ENCODE data around the gene ADAM20. TPM values are rescaled to one million over a fixed set of nuclear protein-coding genes. Genes with fewer than 3 reads are reported as not detected.

Gene ADAM20
- polyA plus RNA-seq (2013), result 0.09 TPM

DNA sequence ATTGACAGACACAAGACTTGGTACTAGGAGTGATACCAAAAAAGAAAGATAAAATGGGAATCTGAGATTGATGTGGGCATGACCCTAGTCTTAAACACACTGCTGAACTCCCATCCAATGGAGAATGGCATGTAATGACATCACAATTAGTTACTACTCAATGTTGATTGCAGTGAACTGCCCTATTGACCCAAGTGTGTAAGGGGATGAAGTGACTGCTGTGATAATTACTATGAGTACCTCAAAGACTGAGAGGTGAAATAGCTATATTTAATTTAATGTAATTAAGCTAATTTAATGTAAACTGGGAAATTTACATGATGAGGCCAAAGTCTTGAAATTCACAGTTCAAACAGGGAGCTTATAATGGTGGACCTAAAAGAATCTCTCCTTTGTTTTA lies at the start of gene ADAM20:
TSS of gene ADAM20 (minus strand) at position 101 of the 400 bp plus-strand sequence. CDS start 10,247 bp downstream, outside the sequence.
- H3K27me3 ChIP-seq (replicated peaks in 2 of 5; ENCODE audit: control insufficient read depth in 4 of 5, insufficient read depth in 5 of 5, low read length in 4 of 5), result no peaks in the 10 kb centered on the region
- peaks cover 0 to 3% (median 0%) of the 10 kb centered on the region in 4 experiments for H3K36me3 ChIP-seq (ENCODE audit: control insufficient read depth in 4 of 4, insufficient read depth in 4 of 4, low read length in 3 of 4)
- no peaks in the 10 kb centered on the region for H3K4me1 ChIP-seq (ENCODE audit: control extremely low read depth in 1 of 4, control insufficient read depth in 4 of 4, insufficient read depth in 4 of 4, low read length in 3 of 4)
- H3K4me3 ChIP-seq (ENCODE audit: control insufficient read depth in 1 of 7, extremely low read depth in 1 of 7, insufficient read depth in 4 of 7, low read depth in 2 of 7, low read length in 6 of 7), result no peak within 1 kb of the TSS
- peaks cover 6 to 26% (median 8%) of the 10 kb centered on the region in 5 experiments for H3K9me3 ChIP-seq (ENCODE audit: control extremely low read depth in 1 of 5, control insufficient read depth in 4 of 5, insufficient read depth in 2 of 5, low read depth in 1 of 5, low read length in 4 of 5)
- DNase-seq, result no peak
- no peak within 1 kb of the TSS for H3K27ac ChIP-seq (ENCODE audit: insufficient read depth in 1 of 2, low read depth in 1 of 2, low read length in 2 of 2, poor library complexity in 1 of 2, severe bottlenecking in 2 of 2)
- CTCF ChIA-PET, result no interaction called here
- POLR2A ChIA-PET, result no interaction called here

DNA sequence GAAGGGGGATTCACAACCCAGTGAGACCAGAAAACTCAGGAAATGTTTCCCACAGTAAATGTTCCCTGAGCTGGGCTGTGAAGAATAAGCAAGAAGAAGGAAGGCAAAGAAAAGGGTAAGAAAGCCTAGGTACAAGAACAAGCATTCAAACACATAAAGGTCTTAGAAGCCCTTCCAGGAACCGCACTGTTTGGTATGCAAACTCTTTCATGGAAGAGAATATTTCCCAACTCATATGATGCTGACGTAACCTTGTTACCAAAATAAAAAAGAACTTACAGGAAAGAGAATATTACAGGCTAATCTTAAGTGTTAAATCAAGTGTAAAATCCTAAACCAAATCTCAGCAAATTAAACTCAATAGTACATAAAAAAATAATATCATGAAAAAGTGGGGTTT lies 42.1 kb upstream of the ADAM20 start:
- CTCF ChIA-PET, result interaction anchor here (1.3 kb wide), 1 partner anchor 13 kb away, joined by 3 read pairs; no protein-coding TSS in a partner anchor
- Histone ChIP-seq H3K27ac (ENCODE audit: insufficient read depth in 1 of 2, low read depth in 1 of 2, low read length in 2 of 2, poor library complexity in 1 of 2, severe bottlenecking in 2 of 2) (no peak overlapping the region), H3K9me3 (ENCODE audit: control extremely low read depth in 1 of 5, control insufficient read depth in 4 of 5, insufficient read depth in 2 of 5, low read depth in 1 of 5, low read length in 4 of 5) (peaks cover 0 to 2% (median 0%) of the 10 kb centered on the region in 5 experiments), H3K4me3 (ENCODE audit: control insufficient read depth in 1 of 7, extremely low read depth in 1 of 7, insufficient read depth in 4 of 7, low read depth in 2 of 7, low read length in 6 of 7) (no peak overlapping the region), H3K36me3 (ENCODE audit: control insufficient read depth in 4 of 4, insufficient read depth in 4 of 4, low read length in 3 of 4) (peaks cover 14 to 26% (median 17%) of the 10 kb centered on the region in 4 experiments), H3K27me3 (replicated peaks in 2 of 5; ENCODE audit: control insufficient read depth in 4 of 5, insufficient read depth in 5 of 5, low read length in 4 of 5) (no peaks in the 10 kb centered on the region), H3K4me1 (ENCODE audit: control extremely low read depth in 1 of 4, control insufficient read depth in 4 of 4, insufficient read depth in 4 of 4, low read length in 3 of 4) (no peaks in the 10 kb centered on the region)
- POLR2A ChIA-PET, result no interaction called here
- WGBS (ENCODE audit: insufficient coverage), result no CpG with 5 or more reads among the region's 2 CpGs
- no peak for DNase-seq

DNA sequence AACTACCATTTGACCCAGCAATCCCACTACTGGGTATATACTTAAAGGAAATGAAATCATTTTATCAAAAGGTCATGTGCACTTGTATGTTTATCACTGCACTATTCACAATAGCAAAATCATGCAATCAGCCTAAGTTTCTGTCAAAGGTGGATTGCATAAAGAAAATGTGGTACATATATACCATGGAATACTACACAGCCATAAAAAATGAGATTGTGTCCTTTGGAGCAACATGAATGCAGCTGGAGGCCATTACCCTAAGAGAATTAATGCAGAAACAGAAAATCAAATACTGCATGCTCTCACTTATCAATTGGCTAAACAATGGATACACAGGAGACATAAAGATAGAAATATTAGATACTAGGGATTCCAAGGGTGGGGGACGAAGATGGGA lies 38.2 kb upstream of the ADAM20 start:
- H3K27ac ChIP-seq (ENCODE audit: insufficient read depth in 1 of 2, low read depth in 1 of 2, low read length in 2 of 2, poor library complexity in 1 of 2, severe bottlenecking in 2 of 2), result no peak overlapping the region
- peaks cover 0 to 3% (median 0%) of the 10 kb centered on the region in 4 experiments for H3K4me1 ChIP-seq (ENCODE audit: control extremely low read depth in 1 of 4, control insufficient read depth in 4 of 4, insufficient read depth in 4 of 4, low read length in 3 of 4)
- no peaks in the 10 kb centered on the region for H3K27me3 ChIP-seq (replicated peaks in 2 of 5; ENCODE audit: control insufficient read depth in 4 of 5, insufficient read depth in 5 of 5, low read length in 4 of 5)
- POLR2A ChIA-PET, result no interaction called here
- H3K36me3 ChIP-seq (ENCODE audit: control insufficient read depth in 4 of 4, insufficient read depth in 4 of 4, low read length in 3 of 4), result peaks cover 2 to 7% (median 4%) of the 10 kb centered on the region in 4 experiments
- peaks cover 0 to 2% (median 0%) of the 10 kb centered on the region in 5 experiments for H3K9me3 ChIP-seq (ENCODE audit: control extremely low read depth in 1 of 5, control insufficient read depth in 4 of 5, insufficient read depth in 2 of 5, low read depth in 1 of 5, low read length in 4 of 5)
- no peak for DNase-seq
- CTCF ChIA-PET, result no interaction called here
- WGBS (ENCODE audit: insufficient coverage), result no CpG with 5 or more reads among the region's 1 CpG
- H3K4me3 ChIP-seq (ENCODE audit: control insufficient read depth in 1 of 7, extremely low read depth in 1 of 7, insufficient read depth in 4 of 7, low read depth in 2 of 7, low read length in 6 of 7), result no peak overlapping the region

DNA sequence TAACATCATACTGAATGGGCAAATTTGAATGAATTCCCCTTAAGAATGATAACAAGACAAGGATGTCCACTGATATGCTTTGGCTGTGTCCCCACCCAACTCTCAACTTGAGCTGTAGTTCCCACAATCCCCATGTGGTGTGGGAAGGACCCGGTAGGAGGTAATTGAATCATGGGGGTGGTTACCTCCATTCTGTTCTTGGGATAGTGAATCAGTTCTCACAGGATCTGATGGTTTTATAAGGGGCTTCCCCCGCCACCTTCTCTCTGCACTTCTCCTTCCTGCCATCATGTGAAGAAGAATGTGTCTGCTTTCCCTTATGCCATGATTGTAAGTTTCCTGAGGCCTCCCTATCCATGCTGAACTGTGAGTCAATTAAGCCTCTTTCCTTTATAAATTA lies 36.3 kb upstream of the ADAM20 start:
- no peak overlapping the region for H3K27ac ChIP-seq (ENCODE audit: insufficient read depth in 1 of 2, low read depth in 1 of 2, low read length in 2 of 2, poor library complexity in 1 of 2, severe bottlenecking in 2 of 2)
- peaks cover 0 to 8% (median 1%) of the 10 kb centered on the region in 4 experiments for H3K4me1 ChIP-seq (ENCODE audit: control extremely low read depth in 1 of 4, control insufficient read depth in 4 of 4, insufficient read depth in 4 of 4, low read length in 3 of 4)
- no peaks in the 10 kb centered on the region for H3K27me3 ChIP-seq (replicated peaks in 2 of 5; ENCODE audit: control insufficient read depth in 4 of 5, insufficient read depth in 5 of 5, low read length in 4 of 5)
- H3K9me3 ChIP-seq (ENCODE audit: control extremely low read depth in 1 of 5, control insufficient read depth in 4 of 5, insufficient read depth in 2 of 5, low read depth in 1 of 5, low read length in 4 of 5), result peaks cover 0 to 6% (median 0%) of the 10 kb centered on the region in 5 experiments
- no peak for DNase-seq
- ChIA-PET CTCF (interaction anchor here (0.8 kb wide), 1 partner anchor 248 kb away, joined by 3 read pairs; no protein-coding TSS in a partner anchor), POLR2A (no interaction called here)
- no peak overlapping the region for H3K4me3 ChIP-seq (ENCODE audit: control insufficient read depth in 1 of 7, extremely low read depth in 1 of 7, insufficient read depth in 4 of 7, low read depth in 2 of 7, low read length in 6 of 7)
- WGBS (ENCODE audit: insufficient coverage), result 100% methylated on average over 1 of the region's 2 CpGs
- H3K36me3 ChIP-seq (ENCODE audit: control insufficient read depth in 4 of 4, insufficient read depth in 4 of 4, low read length in 3 of 4), result peaks cover 4 to 9% (median 7%) of the 10 kb centered on the region in 4 experiments

DNA sequence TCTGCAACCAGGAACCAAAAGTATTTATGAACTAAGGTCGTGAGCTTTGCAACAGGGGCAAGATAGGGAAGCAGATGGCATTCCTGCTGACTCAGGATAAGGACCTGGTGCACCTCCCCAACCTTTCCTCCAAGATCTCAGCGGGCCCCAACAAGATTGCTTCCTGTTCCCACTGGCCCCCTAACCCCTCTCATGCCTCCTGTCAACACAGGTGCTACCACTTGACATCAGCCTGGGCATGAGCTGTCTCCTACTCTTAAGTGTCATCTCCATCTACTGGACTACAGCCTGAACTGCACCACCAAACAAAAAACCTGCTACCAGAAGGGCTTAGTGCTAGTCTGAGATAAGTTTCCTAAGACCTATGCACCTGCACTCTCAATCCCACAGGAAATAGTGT lies 33.0 kb upstream of the ADAM20 start:
- POLR2A ChIA-PET, result no interaction called here

GRCh38 chr14:70563869-70564268 lies 29.1 kb upstream of the ADAM20 start:
- CTCF ChIA-PET, result no interaction called here

More for the DNA sequence above, 33.0 kb upstream of the ADAM20 start:
- CTCF ChIA-PET, result interaction anchor here (0.9 to 1.4 kb wide), 7 partner anchors 18 to 959 kb away, joined by 3 to 6 read pairs (median 3); partner anchors contain the start of gene COX16
- 6% methylated on average over 2 of the region's 2 CpGs for WGBS (ENCODE audit: insufficient coverage)
- Histone ChIP-seq H3K4me3 (ENCODE audit: control insufficient read depth in 1 of 7, extremely low read depth in 1 of 7, insufficient read depth in 4 of 7, low read depth in 2 of 7, low read length in 6 of 7) (no peak overlapping the region), H3K9me3 (ENCODE audit: control extremely low read depth in 1 of 5, control insufficient read depth in 4 of 5, insufficient read depth in 2 of 5, low read depth in 1 of 5, low read length in 4 of 5) (peaks cover 0 to 18% (median 5%) of the 10 kb centered on the region in 5 experiments), H3K4me1 (ENCODE audit: control extremely low read depth in 1 of 4, control insufficient read depth in 4 of 4, insufficient read depth in 4 of 4, low read length in 3 of 4) (peaks cover 0 to 8% (median 1%) of the 10 kb centered on the region in 4 experiments), H3K36me3 (ENCODE audit: control insufficient read depth in 4 of 4, insufficient read depth in 4 of 4, low read length in 3 of 4) (peaks cover 11 to 29% (median 21%) of the 10 kb centered on the region in 4 experiments), H3K27me3 (replicated peaks in 2 of 5; ENCODE audit: control insufficient read depth in 4 of 5, insufficient read depth in 5 of 5, low read length in 4 of 5) (no peaks in the 10 kb centered on the region), H3K27ac (ENCODE audit: insufficient read depth in 1 of 2, low read depth in 1 of 2, low read length in 2 of 2, poor library complexity in 1 of 2, severe bottlenecking in 2 of 2) (no peak overlapping the region)
- peak; percentile 60 to 92 (median 82) for DNase-seq

DNA sequence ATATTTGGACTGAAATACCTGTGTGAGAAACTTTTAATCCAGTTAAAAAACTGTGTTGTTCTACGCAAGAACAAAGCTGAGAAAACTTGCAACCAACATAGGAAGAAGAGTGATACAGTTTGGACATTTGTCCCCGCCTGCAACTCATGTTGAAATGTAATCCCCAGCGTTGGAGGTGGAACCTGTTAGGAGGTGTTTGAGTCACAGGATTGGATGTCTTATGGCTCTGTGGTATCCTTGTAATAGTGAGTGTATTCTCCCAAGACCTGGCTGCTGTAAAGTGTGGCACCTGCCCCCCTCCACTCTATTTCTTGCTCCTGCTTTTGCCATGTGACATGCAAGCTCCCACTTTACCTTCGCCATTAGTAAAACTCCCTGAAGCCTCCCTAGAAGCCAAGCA lies 28.6 kb upstream of the ADAM20 start:
- DNase-seq, result no peak
- ChIA-PET POLR2A (interaction anchor here (1.2 kb wide), 1 partner anchor 19 kb away, joined by 3 read pairs; no protein-coding TSS in a partner anchor), CTCF (no interaction called here)
- H3K4me1 ChIP-seq (ENCODE audit: control extremely low read depth in 1 of 4, control insufficient read depth in 4 of 4, insufficient read depth in 4 of 4, low read length in 3 of 4), result peaks cover 0 to 8% (median 1%) of the 10 kb centered on the region in 4 experiments
- WGBS (ENCODE audit: insufficient coverage), result 100% methylated on average over 3 of the region's 4 CpGs
- H3K27me3 ChIP-seq (replicated peaks in 2 of 5; ENCODE audit: control insufficient read depth in 4 of 5, insufficient read depth in 5 of 5, low read length in 4 of 5), result no peaks in the 10 kb centered on the region
- no peak overlapping the region for H3K27ac ChIP-seq (ENCODE audit: insufficient read depth in 1 of 2, low read depth in 1 of 2, low read length in 2 of 2, poor library complexity in 1 of 2, severe bottlenecking in 2 of 2)
- peaks cover 7 to 32% (median 10%) of the 10 kb centered on the region in 5 experiments for H3K9me3 ChIP-seq (ENCODE audit: control extremely low read depth in 1 of 5, control insufficient read depth in 4 of 5, insufficient read depth in 2 of 5, low read depth in 1 of 5, low read length in 4 of 5)
- no peak overlapping the region for H3K4me3 ChIP-seq (ENCODE audit: control insufficient read depth in 1 of 7, extremely low read depth in 1 of 7, insufficient read depth in 4 of 7, low read depth in 2 of 7, low read length in 6 of 7)
- H3K36me3 ChIP-seq (ENCODE audit: control insufficient read depth in 4 of 4, insufficient read depth in 4 of 4, low read length in 3 of 4), result peaks cover 9 to 45% (median 18%) of the 10 kb centered on the region in 4 experiments

More at GRCh38 chr14:70563869-70564268, 29.1 kb upstream of the ADAM20 start:
- no peak overlapping the region for H3K27ac ChIP-seq (ENCODE audit: insufficient read depth in 1 of 2, low read depth in 1 of 2, low read length in 2 of 2, poor library complexity in 1 of 2, severe bottlenecking in 2 of 2)
- H3K9me3 ChIP-seq (ENCODE audit: control extremely low read depth in 1 of 5, control insufficient read depth in 4 of 5, insufficient read depth in 2 of 5, low read depth in 1 of 5, low read length in 4 of 5), result peaks cover 7 to 32% (median 10%) of the 10 kb centered on the region in 5 experiments
- H3K27me3 ChIP-seq (replicated peaks in 2 of 5; ENCODE audit: control insufficient read depth in 4 of 5, insufficient read depth in 5 of 5, low read length in 4 of 5), result no peaks in the 10 kb centered on the region
- H3K36me3 ChIP-seq (ENCODE audit: control insufficient read depth in 4 of 4, insufficient read depth in 4 of 4, low read length in 3 of 4), result peaks cover 9 to 45% (median 18%) of the 10 kb centered on the region in 4 experiments
- H3K4me3 ChIP-seq (ENCODE audit: control insufficient read depth in 1 of 7, extremely low read depth in 1 of 7, insufficient read depth in 4 of 7, low read depth in 2 of 7, low read length in 6 of 7), result no peak overlapping the region
- 90% methylated on average over 1 of the region's 1 CpG for WGBS (ENCODE audit: insufficient coverage)
- POLR2A ChIA-PET, result no interaction called here
- no peak for DNase-seq
- peaks cover 0 to 8% (median 1%) of the 10 kb centered on the region in 4 experiments for H3K4me1 ChIP-seq (ENCODE audit: control extremely low read depth in 1 of 4, control insufficient read depth in 4 of 4, insufficient read depth in 4 of 4, low read length in 3 of 4)

All from common myeloid progenitor, CD34-positive (primary cell).